Neural cell (in vitro differentiated cells): Measurements from ENCODE around the gene TSPEAR.

Source experiments
- CTCF ChIP-seq: fragments of 450-650 bp; IDR thresholded peaks from 2 replicates; pipeline ENCODE4 v1.5.1; 2014; ENCODE audit warnings: antibody characterized with exemption, mild to moderate bottlenecking, moderate library complexity; ENCODE audit not compliant: poor library complexity, severe bottlenecking
- EZH2 ChIP-seq: fragments of 200-600, 300-800 bp; shearing (Covaris generic), sonication (generic); IDR thresholded peaks from 2 replicates; pipeline ENCODE4 v1.6.1; 2014; ENCODE audit warnings: antibody characterized with exemption, low read length, borderline replicate concordance, mild to moderate bottlenecking; ENCODE audit not compliant: insufficient read depth, poor library complexity, severe bottlenecking
- POLR2AphosphoS5 ChIP-seq: IDR thresholded peaks from 2 replicates; pipeline ENCODE4 v1.6.1; 2012

GRCh38 chr21:44614961-44615391 lies 96.4 kb downstream of the TSPEAR start:
- no peak for TF ChIP-seq EZH2
- TF ChIP-seq CTCF, result no peak
- TF ChIP-seq POLR2AphosphoS5, result no peak
